Measurements from ENCODE around the gene HEXIM1.
"Not testable (repeated sequence)": the region's sequence is repeated elsewhere in the genome, so short reads cannot be mapped to it uniquely, and the experiment has no call there.

HEXIM1 gene

DNA sequence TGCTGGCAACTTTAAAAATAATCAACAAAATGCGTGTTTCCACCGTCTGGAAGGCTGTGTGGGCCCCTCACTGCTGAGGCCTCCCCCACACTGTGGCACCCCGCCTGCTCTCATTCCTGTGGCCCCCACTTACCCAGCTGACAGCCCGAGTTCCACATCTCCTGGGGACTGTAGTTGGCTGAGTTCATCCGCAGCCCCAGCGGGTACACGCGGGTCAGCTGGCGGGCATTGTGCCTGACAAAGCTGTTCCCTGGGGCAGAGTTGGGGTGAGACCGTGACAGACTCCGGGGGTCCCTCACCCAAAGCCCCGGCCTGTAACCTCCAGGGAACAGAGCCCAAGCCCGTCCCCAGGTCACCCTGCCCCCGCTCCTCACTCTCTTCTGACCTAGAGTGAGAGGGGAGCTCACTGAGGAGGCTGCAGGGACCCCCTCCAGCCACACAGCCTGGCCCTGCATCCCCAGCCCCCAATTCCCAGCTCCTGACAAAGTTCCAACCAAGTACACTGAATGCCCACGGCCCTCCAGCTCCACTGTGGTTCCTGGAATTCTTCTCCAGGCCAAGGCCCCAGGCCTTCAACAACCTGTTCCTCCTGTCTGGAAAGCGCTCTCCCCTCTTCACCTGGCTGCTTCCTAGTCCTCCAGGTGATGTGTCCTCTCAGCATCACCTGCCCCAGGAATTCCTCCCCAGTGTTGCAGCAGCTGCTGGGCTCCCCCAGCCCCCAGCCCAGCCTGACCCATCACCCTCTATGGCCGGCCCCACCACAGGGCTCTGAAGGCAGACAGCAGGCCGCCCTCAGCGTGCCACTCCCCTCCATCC, 34.0 kb upstream of the HEXIM1 start:
- no peak for DNase-seq

DNA sequence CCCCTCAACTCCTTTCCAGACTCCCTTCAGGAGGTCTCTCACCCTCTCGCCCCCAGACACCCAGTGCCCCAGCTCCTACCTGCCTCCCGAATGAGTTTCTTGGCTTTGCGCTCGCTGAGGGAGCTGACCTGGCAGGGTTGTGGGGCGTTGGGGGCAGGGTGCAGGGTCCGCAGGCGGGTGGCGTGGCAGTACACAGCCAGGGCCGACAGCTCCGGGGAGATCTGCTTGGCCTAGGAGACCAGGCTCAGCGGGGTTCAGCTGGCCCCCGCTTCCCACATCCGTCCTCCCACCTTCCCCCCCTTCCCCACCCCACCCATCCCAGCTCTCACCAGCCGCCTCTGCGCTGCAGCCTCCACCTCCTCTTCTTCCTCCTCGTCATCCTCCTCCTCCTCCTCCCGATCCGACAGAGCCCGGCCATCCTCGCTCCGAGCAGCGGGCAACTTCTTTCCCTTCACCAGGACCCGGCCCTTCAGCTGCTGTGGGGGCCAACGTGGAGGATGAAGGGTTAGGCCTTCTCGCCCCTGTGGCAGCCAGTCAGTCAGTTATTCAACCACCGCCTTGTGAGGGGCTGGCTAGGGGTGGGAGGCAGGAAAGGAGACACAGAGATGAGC, 33.2 kb upstream of the HEXIM1 start:
- no peak for DNase-seq

DNA sequence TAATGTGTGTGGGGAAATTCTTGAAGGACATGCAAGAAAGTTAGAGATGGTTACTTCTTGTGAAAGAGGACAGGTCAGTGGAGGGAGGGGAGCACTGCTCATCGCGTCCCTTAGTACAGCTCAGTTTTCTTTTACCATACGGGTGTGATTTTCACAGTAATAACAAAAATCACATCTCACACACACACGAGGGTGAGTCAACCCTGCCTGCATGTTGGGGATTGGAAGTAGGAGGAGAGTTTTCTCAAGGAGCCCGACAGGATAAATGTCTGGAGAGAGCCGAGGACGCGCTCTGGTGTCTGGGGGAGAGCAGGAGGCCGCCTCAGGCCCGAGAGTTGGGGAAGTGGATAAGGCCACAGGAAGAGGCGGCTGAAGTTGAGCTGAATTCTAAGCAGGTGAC, 32.4 kb upstream of the HEXIM1 start:
- DNase-seq, result no peak

DNA sequence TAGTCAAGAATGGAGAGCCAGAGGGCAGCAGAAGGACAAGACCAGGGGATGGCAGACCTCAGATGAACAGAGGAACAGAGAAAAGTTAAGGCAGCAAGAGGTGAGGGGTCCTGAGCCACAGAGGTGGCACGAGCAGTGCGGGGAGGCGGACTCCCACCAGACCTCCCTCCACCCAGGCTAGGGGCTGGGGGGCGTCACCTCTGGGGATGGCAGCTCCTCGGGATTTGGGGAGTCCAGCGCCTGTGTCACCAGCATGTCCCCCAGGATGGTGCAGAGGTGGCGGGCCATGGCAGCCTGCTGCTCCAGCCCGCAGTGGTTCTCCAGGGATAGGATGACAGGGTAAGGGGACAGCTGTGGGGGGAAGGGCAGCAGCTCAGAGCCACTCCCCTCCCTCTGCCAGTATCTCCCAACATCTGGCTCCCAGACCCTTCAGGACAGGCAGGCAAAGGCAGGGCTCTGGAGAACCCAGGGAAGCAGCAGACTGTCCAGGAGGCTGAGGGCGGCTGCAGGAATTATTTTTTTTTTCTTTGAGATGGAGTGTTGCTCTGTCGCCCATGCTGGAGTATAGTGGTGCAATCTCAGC, 31.8 kb upstream of the HEXIM1 start:
- DNase-seq, result no peak

DNA sequence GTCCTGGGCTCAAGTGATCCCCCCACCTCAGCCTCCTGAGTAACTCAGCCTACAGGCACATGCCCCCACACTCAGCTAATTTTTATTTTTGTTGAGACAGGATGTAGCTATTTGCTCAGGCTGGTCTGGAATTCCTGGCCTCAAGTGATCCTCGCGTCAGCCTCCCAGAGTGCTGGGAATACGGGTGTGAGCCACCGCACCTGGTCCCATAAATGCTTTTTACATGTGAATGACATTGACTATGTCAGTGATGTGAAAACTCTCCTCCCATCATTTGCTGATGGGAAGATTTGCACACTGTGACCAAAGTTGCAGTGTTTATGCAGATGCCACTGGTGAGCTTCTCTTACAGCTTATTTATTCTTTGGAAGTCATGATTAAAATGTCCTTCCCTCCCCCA, 30.9 kb upstream of the HEXIM1 start:
- no peak for DNase-seq

DNA sequence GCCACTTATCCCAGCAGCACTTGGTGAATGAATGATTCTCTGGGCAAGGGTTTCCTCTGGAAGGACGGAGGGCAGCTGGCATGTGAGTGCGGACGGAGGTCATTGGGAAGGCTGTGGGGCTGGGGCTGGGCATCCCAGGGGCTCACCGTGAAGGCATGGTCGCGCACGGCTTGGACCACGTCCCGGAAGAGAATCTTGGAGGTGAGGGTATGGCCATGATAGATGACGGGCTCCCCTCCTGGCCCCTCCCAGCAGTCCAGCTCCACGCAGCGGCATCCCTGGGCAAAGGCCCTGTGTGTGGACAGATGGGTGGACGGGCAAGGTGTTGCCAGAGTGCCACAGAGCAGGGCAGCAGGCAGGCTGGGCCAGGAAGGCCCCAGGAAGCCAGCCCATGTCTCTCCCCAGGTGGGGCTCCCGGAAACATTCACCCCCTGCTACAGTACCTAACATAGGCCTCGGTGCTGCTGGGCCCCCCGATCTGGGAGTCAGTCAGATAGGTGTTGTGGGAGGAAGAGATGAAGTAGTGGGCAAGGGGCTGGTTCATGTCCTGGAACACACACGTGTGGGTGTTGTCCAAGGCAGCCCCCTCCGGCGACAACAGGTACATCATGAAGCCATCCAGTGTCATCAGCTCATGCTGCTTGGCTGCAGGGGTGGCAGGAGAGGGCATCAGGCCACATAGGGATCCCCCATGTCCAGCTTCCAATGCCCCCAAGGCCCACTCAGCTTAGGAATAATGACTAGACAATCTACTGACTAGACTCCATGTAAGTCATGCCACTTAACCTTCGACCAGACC, 30.2 kb upstream of the HEXIM1 start:
- no peak for DNase-seq

DNA sequence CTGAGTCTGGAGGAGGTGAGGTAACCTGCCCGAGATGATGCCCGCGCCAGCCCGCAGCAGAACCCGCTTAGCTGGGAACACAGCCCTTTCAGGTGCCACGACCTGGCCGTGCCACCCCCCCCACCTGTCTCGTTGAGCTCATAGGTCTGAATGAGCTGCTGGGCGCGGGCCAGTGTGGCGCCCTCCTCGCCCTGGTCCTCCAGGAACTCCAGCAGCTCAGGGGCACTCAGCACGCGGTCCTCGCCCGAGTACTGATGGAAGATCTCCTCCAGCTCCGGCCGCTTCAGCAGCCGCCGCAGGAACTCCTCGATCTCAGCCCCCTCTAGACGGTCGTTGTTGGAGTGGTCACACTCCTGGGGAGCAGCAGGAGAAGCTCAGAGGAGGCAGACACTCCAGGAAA, 29.6 kb upstream of the HEXIM1 start:
- no peak for DNase-seq

DNA sequence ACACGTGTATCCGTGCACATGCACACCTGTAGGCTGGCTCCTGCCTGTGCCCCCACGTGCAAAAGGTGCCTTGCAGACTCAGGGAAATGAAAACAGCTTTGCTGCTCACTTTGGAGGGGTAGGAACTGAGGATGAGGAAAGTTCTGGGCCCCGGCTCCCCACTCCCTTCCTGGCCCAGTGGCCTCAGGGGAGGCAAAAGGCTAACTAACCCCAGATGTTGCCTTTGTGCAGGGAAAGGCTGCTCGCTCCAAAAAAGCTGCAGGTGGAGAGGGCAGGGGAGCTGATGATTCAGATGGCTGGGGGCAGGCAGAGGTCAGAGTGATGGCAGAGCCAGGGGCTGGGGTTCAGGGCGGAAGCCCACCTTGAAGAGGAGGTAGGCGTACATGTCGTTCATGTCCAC, 28.3 kb upstream of the HEXIM1 start:
- DNase-seq, result no peak

DNA sequence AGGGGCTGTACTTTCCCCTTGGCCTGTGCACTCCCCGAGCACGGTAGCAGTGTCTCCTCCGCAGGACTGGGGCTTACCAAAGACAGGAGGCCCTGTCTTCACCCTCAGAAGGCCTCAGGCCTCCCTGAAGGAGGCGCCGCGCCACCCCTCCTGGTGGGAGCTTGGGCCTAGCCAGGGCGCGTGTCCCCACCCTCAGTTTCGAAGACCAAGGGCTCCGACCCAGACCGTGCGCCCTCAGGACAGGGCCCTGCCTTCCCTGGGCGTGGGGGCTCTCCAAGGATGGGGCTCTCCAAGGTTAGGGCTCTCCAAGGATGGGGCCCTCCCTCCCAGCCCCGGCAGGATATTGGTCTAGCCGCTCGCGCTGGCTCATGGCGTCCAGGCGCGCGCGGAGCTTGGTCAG, 27.7 kb upstream of the HEXIM1 start:
- no peak for DNase-seq

DNA sequence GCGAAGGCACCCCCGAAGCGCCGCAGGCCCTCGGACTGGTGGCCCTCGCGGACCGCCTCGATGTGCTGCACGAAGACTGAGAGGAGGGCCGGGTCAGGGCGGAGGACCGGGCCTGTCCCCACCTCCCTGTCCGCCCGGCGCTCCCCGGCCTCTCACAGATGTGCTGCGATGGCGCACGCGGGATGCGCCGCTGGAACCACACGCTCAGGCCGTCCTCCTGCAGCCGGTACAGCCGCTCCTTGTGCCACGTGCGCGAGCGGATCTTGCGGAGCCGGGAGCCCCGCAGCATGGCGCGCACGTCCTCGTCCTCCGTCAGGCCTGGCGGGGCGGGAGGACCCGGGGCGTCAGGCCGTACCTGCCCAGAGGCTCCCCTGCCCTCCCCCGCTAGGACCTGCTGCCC, 27.2 kb upstream of the HEXIM1 start:
- DNase-seq, result no peak

DNA sequence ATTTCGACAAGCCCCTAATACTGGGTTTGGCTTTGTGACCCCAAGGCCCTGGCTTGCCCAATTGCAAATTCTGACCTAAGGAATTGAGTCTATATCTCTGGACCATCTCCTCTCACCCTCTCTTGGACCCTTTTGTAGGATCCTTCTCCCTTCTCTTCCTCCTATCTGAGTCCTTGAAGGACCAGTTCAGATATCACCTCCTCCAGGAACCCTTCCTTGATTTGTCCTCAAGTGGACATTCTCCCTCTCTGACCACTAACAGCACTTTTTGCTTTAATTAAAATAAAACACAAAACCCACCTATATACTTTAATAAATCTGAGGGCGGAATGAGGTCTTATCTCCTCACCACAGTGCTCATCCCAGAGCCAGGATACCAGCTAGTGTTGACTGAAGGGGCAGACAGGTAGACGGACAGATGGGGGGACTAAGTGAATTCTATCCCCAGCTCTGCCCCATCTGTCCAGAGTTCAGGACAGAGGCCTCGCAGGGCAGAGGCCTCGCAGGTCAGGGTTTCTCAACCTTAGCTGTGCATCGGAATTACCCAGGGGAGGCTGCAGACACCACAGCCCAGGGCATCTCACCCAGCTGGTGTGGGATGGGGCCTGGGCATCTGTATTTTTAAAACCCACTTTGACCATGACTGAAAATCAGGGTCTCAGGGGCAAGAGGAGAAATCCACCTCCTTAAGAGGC, 25.1 kb upstream of the HEXIM1 start:
- no peak for DNase-seq

DNA sequence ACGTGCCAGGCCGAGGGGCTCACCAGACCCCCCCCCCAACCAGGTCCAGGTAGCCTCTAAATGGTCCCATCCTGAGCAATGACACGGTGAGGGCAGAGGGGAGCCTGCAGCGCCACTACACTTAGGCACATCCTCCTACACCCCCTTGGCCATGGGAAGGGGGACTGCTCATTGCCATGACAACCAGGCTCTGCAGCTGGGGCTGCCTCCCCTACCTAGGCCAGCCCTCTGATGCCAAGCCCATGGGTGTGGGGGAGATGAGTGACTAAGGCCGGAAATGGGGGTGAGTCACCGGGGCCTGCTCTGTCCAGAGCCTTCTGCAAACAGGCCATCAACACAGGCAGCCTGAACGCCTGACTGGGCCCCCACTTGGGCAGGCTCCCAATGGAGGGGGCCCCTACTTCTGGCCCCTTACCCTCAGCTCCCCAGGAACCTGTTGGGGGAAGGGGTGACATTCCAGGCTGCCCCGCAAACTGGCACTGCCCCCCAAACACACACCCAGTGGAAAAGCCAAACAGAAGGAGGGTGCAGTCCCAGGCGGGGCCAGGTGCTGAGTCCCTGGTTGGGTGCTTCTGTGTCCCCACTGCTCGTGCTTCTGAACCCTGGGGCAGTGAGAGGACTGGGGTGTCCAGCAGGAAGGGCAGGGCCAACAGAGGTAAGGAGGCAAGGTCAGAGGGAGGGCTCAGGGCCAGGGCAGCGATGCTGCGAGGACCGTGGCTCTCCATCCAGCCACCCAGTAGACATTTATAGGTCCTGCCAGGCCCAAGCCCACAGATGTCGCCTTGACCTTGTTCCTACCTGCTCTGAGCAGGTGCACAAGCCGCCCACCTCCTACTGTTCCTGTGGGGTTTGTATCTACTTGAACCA, 24.1 kb upstream of the HEXIM1 start:
- DNase-seq, result no peak

DNA sequence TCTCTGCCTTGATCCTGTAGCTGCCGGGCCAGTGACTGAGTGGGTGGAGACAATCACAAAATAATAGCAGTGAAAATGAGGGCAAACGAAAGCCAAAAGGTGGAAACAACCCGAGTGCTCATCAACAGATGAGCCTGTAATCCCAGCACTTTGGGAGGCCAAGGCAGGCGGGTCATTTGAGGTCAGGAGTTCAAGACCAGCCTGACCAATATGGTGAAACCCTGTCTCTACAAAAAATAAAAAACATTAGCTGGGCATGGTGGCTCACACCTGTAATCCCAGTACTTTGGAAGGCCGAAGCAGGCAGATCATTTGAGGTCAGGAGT, 23.5 kb upstream of the HEXIM1 start:
- not testable (repeated sequence) for DNase-seq

DNA sequence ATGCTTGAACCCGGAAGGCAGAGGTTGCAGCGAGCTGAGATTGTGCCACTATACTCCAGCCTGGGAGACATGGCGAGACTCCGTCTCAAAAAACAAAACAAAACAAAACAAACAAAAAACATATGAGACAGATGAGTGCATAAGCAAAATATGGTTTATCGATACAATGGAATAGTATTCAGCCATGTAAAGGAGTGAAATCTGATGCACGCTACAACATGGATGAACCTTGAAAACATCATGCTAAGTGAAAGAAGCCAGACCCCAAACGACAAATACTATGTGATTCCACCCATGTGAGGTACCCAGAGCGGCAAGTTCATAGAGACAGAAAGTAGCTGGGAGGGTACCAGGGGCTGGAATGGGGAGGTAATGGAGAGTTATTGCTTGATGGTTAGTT, 22.8 kb upstream of the HEXIM1 start:
- DNase-seq, result no peak

DNA sequence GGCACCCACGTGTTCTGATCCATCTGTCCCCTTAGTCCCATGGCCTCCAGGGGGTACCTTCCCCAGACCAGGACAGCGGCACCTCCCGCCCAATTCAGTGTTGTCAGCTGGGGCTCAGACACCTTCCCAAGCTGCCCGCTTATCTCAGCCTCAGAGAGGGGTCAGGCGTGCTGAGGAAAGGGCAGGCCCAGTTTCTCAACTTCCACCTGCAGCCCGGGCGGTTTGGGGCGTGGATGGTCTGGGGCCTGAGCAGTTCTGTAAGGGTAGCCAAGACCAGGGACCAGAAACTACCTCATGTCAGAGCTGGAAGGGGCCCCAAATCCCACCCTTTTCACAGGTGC, 21.1 kb upstream of the HEXIM1 start:
- DNase-seq, result no peak

DNA sequence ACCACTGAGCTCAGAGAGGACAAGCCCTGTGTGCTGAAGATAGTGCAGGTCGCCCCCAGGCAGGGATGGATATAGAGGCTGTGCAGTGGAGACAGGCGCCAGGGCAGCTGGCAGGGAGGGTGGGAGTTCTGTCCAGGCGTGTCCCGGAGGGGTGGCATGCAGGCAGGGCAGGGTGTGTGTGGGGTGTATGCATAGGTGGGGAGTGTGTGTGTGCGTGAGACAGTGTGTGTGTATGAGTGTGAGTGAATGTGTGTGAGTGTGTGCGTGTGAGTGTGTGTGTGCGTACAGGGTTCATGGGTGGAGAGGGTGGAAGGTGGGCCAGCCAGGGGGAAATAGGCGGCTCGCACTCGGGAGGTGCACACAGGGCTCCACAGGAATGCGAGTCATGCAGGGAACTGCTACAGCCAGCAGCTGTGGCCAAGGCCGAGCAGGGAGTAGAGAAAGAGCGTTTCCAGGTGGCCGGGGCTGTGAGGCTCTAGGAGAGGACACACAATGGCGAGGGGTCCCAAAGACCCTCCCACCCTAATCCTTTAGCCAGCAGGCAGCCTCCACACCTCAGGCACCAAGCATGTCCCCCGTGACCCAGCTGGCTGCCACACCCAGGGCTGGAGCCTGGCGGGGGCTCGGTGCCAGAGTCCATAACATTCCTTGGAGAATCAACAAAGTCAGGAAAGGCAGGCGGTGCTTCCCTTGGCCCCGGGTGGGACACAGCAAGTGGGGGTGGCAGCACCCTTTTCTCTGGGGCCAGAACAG, 20.6 kb upstream of the HEXIM1 start:
- no peak for DNase-seq

DNA sequence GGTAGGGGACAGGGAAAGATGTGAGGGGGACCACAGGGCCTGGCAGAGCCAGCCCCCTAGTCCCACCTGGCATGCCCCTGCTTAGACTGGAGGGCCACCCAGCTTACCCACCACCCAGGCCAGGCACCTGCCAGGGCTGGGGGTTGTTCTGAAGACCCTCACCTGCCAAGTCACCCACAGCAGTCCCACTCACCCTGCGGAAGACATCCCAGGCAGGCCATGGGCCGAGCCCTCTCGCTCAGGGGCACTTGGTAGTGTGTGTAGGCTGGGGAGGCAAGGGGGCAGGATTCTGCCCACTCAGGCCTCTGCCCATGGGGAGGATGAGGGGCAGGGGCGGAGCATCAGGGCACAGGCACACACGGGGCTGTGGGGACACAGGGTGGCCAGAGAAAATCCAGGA, 19.9 kb upstream of the HEXIM1 start:
- DNase-seq, result no peak

DNA sequence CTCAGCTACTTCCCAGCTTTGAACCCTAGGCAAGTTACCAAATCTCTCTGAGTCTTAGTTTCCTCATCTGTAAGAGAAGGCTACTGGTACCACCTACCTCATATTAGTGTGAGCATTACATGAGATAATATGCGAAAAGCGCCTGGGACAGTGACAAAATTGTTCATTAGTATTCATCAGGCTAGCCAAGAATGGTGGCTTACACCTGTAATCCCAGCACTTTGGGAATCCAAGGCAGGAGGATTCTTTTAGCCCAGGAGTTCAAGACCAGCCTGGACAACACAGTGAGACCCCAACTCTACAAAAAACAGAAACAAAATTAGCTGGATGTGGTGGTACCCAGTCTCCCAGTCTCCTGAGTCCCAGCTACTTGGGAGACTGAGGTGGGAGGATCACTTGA, 19.3 kb upstream of the HEXIM1 start:
- no peak for DNase-seq

DNA sequence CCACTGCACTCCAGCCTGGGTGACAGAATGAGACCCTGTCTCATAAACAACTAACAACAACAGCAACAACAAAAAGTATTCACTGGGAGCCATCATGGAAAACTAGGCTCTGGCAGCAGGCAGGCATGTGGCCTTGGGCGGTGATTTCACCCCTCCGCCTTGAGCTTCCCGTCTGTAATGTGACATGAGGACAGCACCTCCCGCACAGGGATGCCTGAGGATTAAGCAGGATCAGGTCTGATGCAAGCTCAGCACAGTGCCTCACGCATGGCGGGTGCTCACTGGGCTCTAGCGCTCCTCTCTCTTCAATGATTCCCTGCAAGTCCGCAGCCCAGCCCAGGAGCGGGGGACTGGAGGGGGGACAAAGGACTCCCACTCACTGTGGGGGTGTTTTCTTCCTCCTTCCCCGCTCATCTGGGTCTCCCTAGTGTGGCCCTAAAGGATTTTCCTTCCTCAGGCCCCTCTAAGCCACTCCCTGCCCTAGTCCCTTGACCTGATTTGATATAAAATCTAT, 18.8 kb upstream of the HEXIM1 start:
- DNase-seq, result no peak

DNA sequence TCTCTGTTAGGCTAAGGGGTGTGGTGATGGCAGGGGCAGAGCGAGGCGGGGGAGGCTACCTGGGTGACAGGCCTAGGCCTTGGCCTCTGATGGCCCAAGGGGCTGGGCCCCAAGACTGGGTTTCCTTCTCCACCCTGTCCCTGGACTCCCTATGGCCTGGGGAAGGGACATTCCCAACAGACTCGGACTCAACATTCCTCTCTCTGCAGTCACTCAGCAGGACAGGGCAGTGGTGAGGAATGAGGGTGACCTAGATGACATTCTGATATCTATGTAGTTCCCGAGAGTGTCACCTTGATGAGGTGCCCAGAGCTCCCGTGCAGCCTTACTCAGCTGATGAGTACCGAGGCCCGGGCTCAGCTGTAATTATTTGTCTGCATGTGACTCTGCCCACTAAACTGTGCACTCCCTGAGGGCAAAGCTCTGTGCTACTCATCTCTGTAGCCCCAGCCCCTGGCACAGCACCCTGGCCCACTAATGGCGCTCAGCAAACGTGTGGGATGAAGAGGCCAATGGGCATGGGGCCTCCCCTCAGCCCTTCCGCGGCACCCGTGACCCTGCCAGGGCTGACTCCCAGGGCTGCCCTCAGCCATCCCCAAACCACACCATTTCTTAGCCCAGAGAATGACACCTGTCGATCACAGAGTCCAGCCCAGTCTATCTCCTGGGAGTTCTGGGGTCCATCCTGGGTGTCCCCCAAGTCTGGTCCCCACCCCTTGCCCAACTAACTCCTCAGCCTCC, 18.2 kb upstream of the HEXIM1 start:
- DNase-seq, result no peak

All from effector CD8-positive, alpha-beta T cell (primary cell).